K562 (cell line): ENCODE measurements around the gene LGALS7.

Source experiments
- CHD2 ChIP-seq: IDR thresholded peaks from 2 replicates; pipeline ENCODE4 v1.6.1; 2011; ENCODE audit warnings: low read depth, low read length
- EP300 ChIP-seq: IDR thresholded peaks from 2 replicates; pipeline ENCODE4 v1.6.1; 2012; ENCODE audit warnings: low read length, improper control_type of control experiment
- PCBP2 ChIP-seq: fragments of 200-400 bp; formaldehyde crosslinking; IDR thresholded peaks from 2 replicates; pipeline ENCODE4 v1.6.1; 2018; ENCODE audit warnings: low read length, low read depth, mild to moderate bottlenecking, moderate library complexity; ENCODE audit not compliant: poor library complexity, severe bottlenecking
- RBM39 ChIP-seq: fragments of 200-400 bp; formaldehyde crosslinking; optimal IDR thresholded peaks from 2 replicates; pipeline ENCODE3; 2018; ENCODE audit warnings: low read depth, low read length
- ZNF274 ChIP-seq: IDR thresholded peaks from 2 replicates; pipeline ENCODE4 v1.6.1; 2011; ENCODE audit warnings: low read depth, mild to moderate bottlenecking, low read length, moderate library complexity, borderline replicate concordance
- TF ChIP-seq, protein P1 (sequence below), 3 experiments: IDR thresholded peaks in 2 of 3; conservative IDR thresholded peaks in 1 of 3; 2 replicates each; pipeline ENCODE4 v1.5.1; 2011 to 2012; ENCODE audit warnings: low read length in 3 of 3, mild to moderate bottlenecking in 3 of 3, control low read depth in 2 of 3, improper control_type of control experiment in 1 of 3, inconsistent platforms in 1 of 3, low read depth in 1 of 3, mixed read lengths in 1 of 3, moderate library complexity in 1 of 3; ENCODE audit not compliant: insufficient read depth in 2 of 3
- TF ChIP-seq, protein P2 (sequence below): fragments of 450-650 bp; formaldehyde crosslinking; IDR thresholded peaks from 2 replicates; pipeline ENCODE4 v1.4.0; 2020; ENCODE audit warnings: mild to moderate bottlenecking

DNA sequence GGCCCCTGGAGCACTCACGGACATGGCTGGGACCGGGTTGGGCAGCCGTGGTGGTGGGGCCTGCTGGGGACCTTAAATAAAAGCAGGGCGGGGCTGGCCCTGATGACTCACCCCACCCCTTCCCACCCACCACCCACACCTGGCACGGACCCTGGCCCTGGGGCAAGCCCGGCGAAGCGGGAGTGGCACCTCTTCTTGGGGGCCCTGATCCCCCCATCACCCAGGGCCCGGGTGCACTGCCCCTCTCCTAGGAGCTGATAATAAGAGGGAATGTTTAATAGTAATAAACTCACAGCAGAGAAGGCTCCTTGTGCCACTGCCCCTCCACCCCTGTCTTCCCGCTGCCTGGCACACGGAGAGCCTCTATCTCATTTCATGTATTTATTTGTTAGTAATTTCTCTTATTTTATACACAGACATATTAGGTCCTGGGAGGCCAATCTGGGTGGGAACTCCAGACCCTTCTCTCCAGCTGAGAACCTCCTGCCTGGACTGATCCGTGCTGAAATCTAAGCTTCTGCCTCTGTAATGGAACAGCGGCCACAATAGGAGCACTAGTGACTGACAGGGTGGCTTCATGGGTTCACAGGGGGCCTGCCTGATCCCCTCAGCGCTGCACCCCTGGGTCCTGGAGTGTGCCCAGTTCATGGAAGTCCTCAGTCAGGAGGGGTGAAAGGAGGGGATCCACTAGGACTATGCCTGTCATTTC, at the start of gene LGALS7:
- no peak for TF ChIP-seq ZNF274
- TF ChIP-seq, protein P1, sequence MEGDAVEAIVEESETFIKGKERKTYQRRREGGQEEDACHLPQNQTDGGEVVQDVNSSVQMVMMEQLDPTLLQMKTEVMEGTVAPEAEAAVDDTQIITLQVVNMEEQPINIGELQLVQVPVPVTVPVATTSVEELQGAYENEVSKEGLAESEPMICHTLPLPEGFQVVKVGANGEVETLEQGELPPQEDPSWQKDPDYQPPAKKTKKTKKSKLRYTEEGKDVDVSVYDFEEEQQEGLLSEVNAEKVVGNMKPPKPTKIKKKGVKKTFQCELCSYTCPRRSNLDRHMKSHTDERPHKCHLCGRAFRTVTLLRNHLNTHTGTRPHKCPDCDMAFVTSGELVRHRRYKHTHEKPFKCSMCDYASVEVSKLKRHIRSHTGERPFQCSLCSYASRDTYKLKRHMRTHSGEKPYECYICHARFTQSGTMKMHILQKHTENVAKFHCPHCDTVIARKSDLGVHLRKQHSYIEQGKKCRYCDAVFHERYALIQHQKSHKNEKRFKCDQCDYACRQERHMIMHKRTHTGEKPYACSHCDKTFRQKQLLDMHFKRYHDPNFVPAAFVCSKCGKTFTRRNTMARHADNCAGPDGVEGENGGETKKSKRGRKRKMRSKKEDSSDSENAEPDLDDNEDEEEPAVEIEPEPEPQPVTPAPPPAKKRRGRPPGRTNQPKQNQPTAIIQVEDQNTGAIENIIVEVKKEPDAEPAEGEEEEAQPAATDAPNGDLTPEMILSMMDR (IDR thresholded peaks at IDR 0.05 in 2 of 3, conservative IDR thresholded peaks at IDR 0.05 in 1 of 3; ENCODE audit: insufficient read depth in 2 of 3, low read depth in 1 of 3, low read length in 3 of 3): no peak
- TF ChIP-seq, protein P2, sequence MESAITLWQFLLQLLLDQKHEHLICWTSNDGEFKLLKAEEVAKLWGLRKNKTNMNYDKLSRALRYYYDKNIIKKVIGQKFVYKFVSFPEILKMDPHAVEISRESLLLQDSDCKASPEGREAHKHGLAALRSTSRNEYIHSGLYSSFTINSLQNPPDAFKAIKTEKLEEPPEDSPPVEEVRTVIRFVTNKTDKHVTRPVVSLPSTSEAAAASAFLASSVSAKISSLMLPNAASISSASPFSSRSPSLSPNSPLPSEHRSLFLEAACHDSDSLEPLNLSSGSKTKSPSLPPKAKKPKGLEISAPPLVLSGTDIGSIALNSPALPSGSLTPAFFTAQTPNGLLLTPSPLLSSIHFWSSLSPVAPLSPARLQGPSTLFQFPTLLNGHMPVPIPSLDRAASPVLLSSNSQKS (CRISPR knock-in tag): no peak
- TF ChIP-seq EP300: no peak
- TF ChIP-seq PCBP2: no peak
- TF ChIP-seq RBM39: no peak
- no peak for TF ChIP-seq CHD2
